Panc1 (cell line): ENCODE measurements around the gene KRTAP9-3. TPM values are rescaled to one million over a fixed set of nuclear protein-coding genes. Genes with fewer than 3 reads are reported as not detected.
A peak's percentile ranks its signal among the peaks of the same experiment; 100 is the strongest.
"Not testable (repeated sequence)": the region's sequence is repeated elsewhere in the genome, so short reads cannot be mapped to it uniquely, and the experiment has no call there.

ENCODE experiments used
- ATAC-seq: fragments of 200-7000 bp; cut with Tn5 transposase; 2 replicates; pipeline ENCODE4 v1.9.1; 2020; ENCODE audit warnings: mild to moderate bottlenecking, moderate library complexity
- BruUV-seq: library from RNA; stranded (reverse); fragments of 400-500 nt; replicated peaks from 2 replicates; lab custom pipeline; 2021; lab: Mats Ljungman, UMichigan
- CTCF ChIA-PET: fragments of 300-600 bp; sonication (Branson Sonifier 250); formaldehyde crosslinking; loops from one replicate; lab custom pipeline; 2022; ENCODE audit warnings: antibody characterized with exemption; lab: Charles Lee
- POLR2A ChIA-PET: fragments of 300-600 bp; sonication (Branson Sonifier 250); formaldehyde crosslinking; loops from one replicate; lab custom pipeline; 2022; ENCODE audit warnings: antibody characterized with exemption; lab: Charles Lee
- DNase-seq: peaks from one replicate; pipeline ENCODE4 v3.0.0-alpha.2; 2010; ENCODE audit warnings: low read depth, low spot score
- H3K27ac ChIP-seq: 2 replicates; pipeline ENCODE4 v1.5.1; 2011; ENCODE audit warnings: mild to moderate bottlenecking, low read length, inconsistent platforms
- H3K27me3 ChIP-seq: fragments of 200-500 bp; sonication (Bioruptor generic); 2 replicates; pipeline ENCODE4 v1.6.0; 2014; ENCODE audit warnings: low read length, inconsistent platforms; ENCODE audit not compliant: control insufficient read depth, insufficient read depth
- H3K36me3 ChIP-seq: fragments of 200-500 bp; sonication (Bioruptor generic); 2 replicates; pipeline ENCODE4 v1.5.1; 2014; ENCODE audit warnings: inconsistent platforms, mild to moderate bottlenecking, low read length, moderate library complexity; ENCODE audit not compliant: control insufficient read depth, insufficient read depth
- H3K4me1 ChIP-seq: 2 replicates; pipeline ENCODE4 v1.5.1; 2011; ENCODE audit warnings: inconsistent platforms, mild to moderate bottlenecking, low read length, moderate library complexity; ENCODE audit not compliant: control insufficient read depth, insufficient read depth
- H3K4me3 ChIP-seq, 2 experiments: 2 replicates each; pipeline ENCODE4 v1.5.1; 2011 to 2012; ENCODE audit warnings: low read depth in 2 of 2, low read length in 2 of 2, mild to moderate bottlenecking in 2 of 2, inconsistent platforms in 1 of 2, moderate library complexity in 1 of 2
- H3K9me3 ChIP-seq: fragments of 200-500 bp; sonication (Bioruptor generic); 2 replicates; pipeline ENCODE4 v1.5.1; 2014; ENCODE audit warnings: low read depth, mild to moderate bottlenecking, inconsistent platforms, low read length, moderate library complexity; ENCODE audit not compliant: control insufficient read depth, insufficient read depth
- POLR2AphosphoS5 ChIP-seq: IDR thresholded peaks from 2 replicates; pipeline ENCODE4 v1.6.1; 2012; ENCODE audit warnings: mild to moderate bottlenecking, low read depth, low read length, moderate library complexity
- TCF7L2 ChIP-seq: IDR thresholded peaks from 2 replicates; pipeline ENCODE4 v1.6.1; 2011; ENCODE audit warnings: mild to moderate bottlenecking, low read depth, low read length, inconsistent platforms
- in situ Hi-C: cut with HindIII; loops from 2 replicates; pipeline ENCODE4 v1.10.0; 2016; ENCODE audit warnings: low sequenced_read_pairs, low pct_unique_long_range_greater_than_20kb
- intact Hi-C: fragments of 100-400 bp; cut with micrococcal nuclease; formaldehyde crosslinking; loops from one replicate; pipeline ENCODE4 v1.10.0; 2022; ENCODE audit not compliant: unreplicated experiment
- total RNA-seq: library from RNA; stranded (reverse); gene quantifications from one replicate; pipeline ENCODE4 v1.2.1, GENCODE V29; 2021; ENCODE audit not compliant: unreplicated experiment
- TF ChIP-seq, protein P1 (sequence below), 2 experiments: IDR thresholded peaks; 2 replicates each; pipeline ENCODE4 v1.6.1; 2011 to 2012; ENCODE audit warnings: low read depth in 2 of 2, control low read depth in 1 of 2, low read length in 1 of 2, mild to moderate bottlenecking in 1 of 2, moderate library complexity in 1 of 2; ENCODE audit not compliant: insufficient read depth in 1 of 2
- TF ChIP-seq, protein P2 (sequence below): fragments of 450-650 bp; IDR thresholded peaks from 2 replicates; pipeline ENCODE4 v1.5.1; 2017; ENCODE audit warnings: mild to moderate bottlenecking

KRTAP9-3 gene
- total RNA-seq, 1 experiment from 2014 or later: not detected

GRCh38 chr17:41185001-41185400, 47.2 kb upstream of the KRTAP9-3 start:
- Histone ChIP-seq H3K4me3 (no peak overlapping the region), H3K27me3 (peaks cover 6% of the 10 kb centered on the region; the same call in 1 of the 2 replicates), H3K4me1 (no peaks in the 10 kb centered on the region), H3K36me3 (no peaks in the 10 kb centered on the region), H3K9me3 (no peaks in the 10 kb centered on the region), H3K27ac (no peak overlapping the region)
- ATAC-seq: no peak
- no peak for DNase-seq
- BruUV-seq: no TSS peak
- in situ Hi-C loops (no loop called here), intact Hi-C loops (no loop called here)
- TF ChIP-seq, protein P1, sequence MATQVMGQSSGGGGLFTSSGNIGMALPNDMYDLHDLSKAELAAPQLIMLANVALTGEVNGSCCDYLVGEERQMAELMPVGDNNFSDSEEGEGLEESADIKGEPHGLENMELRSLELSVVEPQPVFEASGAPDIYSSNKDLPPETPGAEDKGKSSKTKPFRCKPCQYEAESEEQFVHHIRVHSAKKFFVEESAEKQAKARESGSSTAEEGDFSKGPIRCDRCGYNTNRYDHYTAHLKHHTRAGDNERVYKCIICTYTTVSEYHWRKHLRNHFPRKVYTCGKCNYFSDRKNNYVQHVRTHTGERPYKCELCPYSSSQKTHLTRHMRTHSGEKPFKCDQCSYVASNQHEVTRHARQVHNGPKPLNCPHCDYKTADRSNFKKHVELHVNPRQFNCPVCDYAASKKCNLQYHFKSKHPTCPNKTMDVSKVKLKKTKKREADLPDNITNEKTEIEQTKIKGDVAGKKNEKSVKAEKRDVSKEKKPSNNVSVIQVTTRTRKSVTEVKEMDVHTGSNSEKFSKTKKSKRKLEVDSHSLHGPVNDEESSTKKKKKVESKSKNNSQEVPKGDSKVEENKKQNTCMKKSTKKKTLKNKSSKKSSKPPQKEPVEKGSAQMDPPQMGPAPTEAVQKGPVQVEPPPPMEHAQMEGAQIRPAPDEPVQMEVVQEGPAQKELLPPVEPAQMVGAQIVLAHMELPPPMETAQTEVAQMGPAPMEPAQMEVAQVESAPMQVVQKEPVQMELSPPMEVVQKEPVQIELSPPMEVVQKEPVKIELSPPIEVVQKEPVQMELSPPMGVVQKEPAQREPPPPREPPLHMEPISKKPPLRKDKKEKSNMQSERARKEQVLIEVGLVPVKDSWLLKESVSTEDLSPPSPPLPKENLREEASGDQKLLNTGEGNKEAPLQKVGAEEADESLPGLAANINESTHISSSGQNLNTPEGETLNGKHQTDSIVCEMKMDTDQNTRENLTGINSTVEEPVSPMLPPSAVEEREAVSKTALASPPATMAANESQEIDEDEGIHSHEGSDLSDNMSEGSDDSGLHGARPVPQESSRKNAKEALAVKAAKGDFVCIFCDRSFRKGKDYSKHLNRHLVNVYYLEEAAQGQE (IDR thresholded peaks at IDR 0.05; ENCODE audit: insufficient read depth in 1 of 2, low read depth in 2 of 2, low read length in 1 of 2): no peak
- TF ChIP-seq TCF7L2 (no peak), POLR2AphosphoS5 (no peak)
- TF ChIP-seq, protein P2, sequence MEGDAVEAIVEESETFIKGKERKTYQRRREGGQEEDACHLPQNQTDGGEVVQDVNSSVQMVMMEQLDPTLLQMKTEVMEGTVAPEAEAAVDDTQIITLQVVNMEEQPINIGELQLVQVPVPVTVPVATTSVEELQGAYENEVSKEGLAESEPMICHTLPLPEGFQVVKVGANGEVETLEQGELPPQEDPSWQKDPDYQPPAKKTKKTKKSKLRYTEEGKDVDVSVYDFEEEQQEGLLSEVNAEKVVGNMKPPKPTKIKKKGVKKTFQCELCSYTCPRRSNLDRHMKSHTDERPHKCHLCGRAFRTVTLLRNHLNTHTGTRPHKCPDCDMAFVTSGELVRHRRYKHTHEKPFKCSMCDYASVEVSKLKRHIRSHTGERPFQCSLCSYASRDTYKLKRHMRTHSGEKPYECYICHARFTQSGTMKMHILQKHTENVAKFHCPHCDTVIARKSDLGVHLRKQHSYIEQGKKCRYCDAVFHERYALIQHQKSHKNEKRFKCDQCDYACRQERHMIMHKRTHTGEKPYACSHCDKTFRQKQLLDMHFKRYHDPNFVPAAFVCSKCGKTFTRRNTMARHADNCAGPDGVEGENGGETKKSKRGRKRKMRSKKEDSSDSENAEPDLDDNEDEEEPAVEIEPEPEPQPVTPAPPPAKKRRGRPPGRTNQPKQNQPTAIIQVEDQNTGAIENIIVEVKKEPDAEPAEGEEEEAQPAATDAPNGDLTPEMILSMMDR: no peak
- ChIA-PET POLR2A (no interaction called here), CTCF (no interaction called here)

DNA sequence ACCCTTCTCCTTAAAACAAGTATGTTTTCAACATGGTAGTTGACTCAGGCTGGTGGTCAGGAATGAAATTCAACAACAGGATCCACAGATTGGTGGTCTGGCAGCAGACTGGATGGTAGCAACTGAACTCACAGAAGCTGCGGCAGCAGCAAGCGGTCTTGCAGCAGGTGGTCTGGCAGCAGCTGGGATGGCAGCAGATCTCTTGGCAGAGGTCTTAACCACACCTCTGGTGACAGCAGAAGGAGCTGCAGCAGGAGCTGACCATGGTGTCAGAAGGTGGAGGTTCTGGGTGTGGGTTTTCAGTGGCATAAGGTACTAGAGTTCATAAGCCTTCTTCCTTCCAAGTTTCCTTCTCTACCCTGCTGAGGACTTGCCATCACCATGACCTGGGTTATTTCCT, 45.4 kb upstream of the KRTAP9-3 start:
- DNase-seq: no peak
- in situ Hi-C loops (no loop called here), intact Hi-C loops (no loop called here)
- H3K4me3 ChIP-seq: no peak overlapping the region
- H3K9me3 ChIP-seq: no peaks in the 10 kb centered on the region
- no peak for ATAC-seq
- ChIA-PET CTCF (no interaction called here), POLR2A (no interaction called here)
- H3K27ac ChIP-seq: no peak overlapping the region
- no TSS peak for BruUV-seq
- no peaks in the 10 kb centered on the region for H3K4me1 ChIP-seq
- TF ChIP-seq, protein P2: no peak
- TF ChIP-seq, protein P1 (IDR thresholded peaks at IDR 0.05; ENCODE audit: insufficient read depth in 1 of 2, low read depth in 2 of 2, low read length in 1 of 2): 0 out of 4 replicates have a peak, but pooled peaks have one; percentile 39
- no peaks in the 10 kb centered on the region for H3K36me3 ChIP-seq
- H3K27me3 ChIP-seq: peaks cover 6% of the 10 kb centered on the region

GRCh38 chr17:41189837-41190318, 42.4 kb upstream of the KRTAP9-3 start, which contains the start of gene KRTAP9-1:
TSS of gene KRTAP9-1 (plus strand) at chr17:41189887. CDS start at chr17:41189887, 0 bp downstream.
- ATAC-seq, H3K4me3 ChIP-seq, H3K27me3 ChIP-seq, H3K9me3 ChIP-seq, H3K4me1 ChIP-seq, in situ Hi-C loops, CTCF ChIA-PET, intact Hi-C loops, DNase-seq, H3K36me3 ChIP-seq, POLR2A ChIA-PET, H3K27ac ChIP-seq, BruUV-seq: not testable (repeated sequence)
